H1 (cell line): ENCODE measurements around the gene CEP70. TPM values are rescaled to one million over a fixed set of nuclear protein-coding genes. Genes with fewer than 3 reads are reported as not detected.

Source experiments
- CTCF ChIA-PET: fragments of 300-600 bp; sonication (Branson Sonifier 250); formaldehyde crosslinking; loops from one replicate; lab custom pipeline; 2021; ENCODE audit not compliant: partially characterized antibody; lab: Charles Lee
- POLR2A ChIA-PET: fragments of 300-600 bp; sonication (Branson Sonifier 250); formaldehyde crosslinking; loops from one replicate; lab custom pipeline; 2021; ENCODE audit warnings: inconsistent platforms; ENCODE audit not compliant: partially characterized antibody; lab: Charles Lee
- DNase-seq, 2 experiments: peaks; one replicate each; pipeline versions ENCODE4 v3.0.0 to v3.0.0-alpha.2; 2010 to 2022; ENCODE audit warnings: low spot score in 2 of 2, low read depth in 1 of 2, mixed read lengths in 1 of 2
- FAIRE-seq: peaks from 2 replicates; lab custom pipeline; 2011; peaks lifted over from hg19 to GRCh38; lab: Jason Lieb, UNC
- H2AFZ ChIP-seq: 2 replicates; pipeline ENCODE4 v1.8.1; 2012; ENCODE audit warnings: low read length, inconsistent platforms
- H2AK5ac ChIP-seq: 2 replicates; pipeline ENCODE4 v1.6.1; 2013; ENCODE audit warnings: low read depth, low read length
- H2BK120ac ChIP-seq: replicated peaks from 2 replicates; pipeline ENCODE3; 2013; ENCODE audit warnings: low read depth, low read length, inconsistent platforms
- H2BK12ac ChIP-seq: 2 replicates; pipeline ENCODE4 v1.6.1; 2013; ENCODE audit warnings: low read depth, low read length
- H2BK15ac ChIP-seq: 2 replicates; pipeline ENCODE4 v1.6.1; 2013; ENCODE audit warnings: low read length
- H2BK20ac ChIP-seq: 2 replicates; pipeline ENCODE4 v1.6.1; 2013; ENCODE audit warnings: low read length
- H2BK5ac ChIP-seq: 2 replicates; pipeline ENCODE4 v1.6.1; 2013; ENCODE audit warnings: low read depth, low read length
- H3K14ac ChIP-seq: 2 replicates; pipeline ENCODE4 v1.6.1; 2013; ENCODE audit warnings: inconsistent platforms; ENCODE audit not compliant: insufficient read length
- H3K18ac ChIP-seq: 2 replicates; pipeline ENCODE4 v1.6.1; 2013; ENCODE audit warnings: low read length; ENCODE audit errors: extremely low read depth
- H3K23ac ChIP-seq: 2 replicates; pipeline ENCODE4 v1.6.1; 2013; ENCODE audit warnings: inconsistent platforms; ENCODE audit not compliant: insufficient read length
- H3K23me2 ChIP-seq: 2 replicates; pipeline ENCODE4 v1.6.1; 2013; ENCODE audit warnings: low read depth, low read length
- H3K27ac ChIP-seq: 2 replicates; pipeline ENCODE4 v1.6.1; 2011; ENCODE audit warnings: low read depth, low read length, inconsistent platforms
- H3K27me3 ChIP-seq, 4 experiments: replicated peaks in 1 of 4; 1 replicate in 1 of 4; 2 replicates in 3 of 4; pipeline versions ENCODE4 v1.6.1 to v1.8.1; 2011 to 2013; ENCODE audit warnings: low read length in 3 of 4, mild to moderate bottlenecking in 3 of 4, inconsistent platforms in 2 of 4, mixed read lengths in 2 of 4, moderate library complexity in 1 of 4; ENCODE audit not compliant: control insufficient read depth in 3 of 4, insufficient read depth in 3 of 4; ENCODE audit errors: extremely low read depth in 1 of 4
- H3K36me3 ChIP-seq, 4 experiments: 2 replicates each; pipeline versions ENCODE4 v1.6.1 to v1.8.1; 2011 to 2013; ENCODE audit warnings: mild to moderate bottlenecking in 4 of 4, low read length in 3 of 4, moderate library complexity in 2 of 4, control low read depth in 1 of 4, inconsistent platforms in 1 of 4; ENCODE audit not compliant: insufficient read depth in 4 of 4, control insufficient read depth in 2 of 4
- H3K4ac ChIP-seq: replicated peaks from 2 replicates; pipeline ENCODE3; 2013; ENCODE audit warnings: low read length, low read depth, mixed read lengths, inconsistent platforms; ENCODE audit not compliant: insufficient read length
- H3K4me1 ChIP-seq, 4 experiments: replicated peaks in 1 of 4; 1 replicate in 1 of 4; 2 replicates in 3 of 4; pipeline versions ENCODE4 v1.6.1 to v1.8.1; 2011 to 2013; ENCODE audit warnings: low read length in 3 of 4, inconsistent platforms in 2 of 4, mixed read lengths in 1 of 4; ENCODE audit not compliant: insufficient read depth in 4 of 4, control insufficient read depth in 3 of 4
- H3K4me2 ChIP-seq, 2 experiments: 2 replicates each; pipeline versions ENCODE4 v1.6.1 to v1.8.1; 2011 to 2013; ENCODE audit warnings: low read depth in 2 of 2, low read length in 2 of 2, control low read depth in 1 of 2, inconsistent platforms in 1 of 2, mild to moderate bottlenecking in 1 of 2; ENCODE audit not compliant: insufficient read depth in 1 of 2
- H3K4me3 ChIP-seq, 4 experiments: fragments of 200-600, 300-600 bp in 1 of 4; sonication (generic), shearing (Covaris generic), sonication (Bioruptor Twin) in 1 of 4; 2 replicates each; pipeline versions ENCODE4 v1.5.1 to v1.8.1; 2011 to 2016; ENCODE audit warnings: low read length in 4 of 4, low read depth in 3 of 4, control low read depth in 2 of 4, inconsistent platforms in 2 of 4, mild to moderate bottlenecking in 2 of 4, mixed read lengths in 1 of 4, moderate library complexity in 1 of 4; ENCODE audit not compliant: insufficient read depth in 2 of 4; ENCODE audit errors: extremely low read depth in 1 of 4
- H3K56ac ChIP-seq: replicated peaks from 2 replicates; pipeline ENCODE3; 2013; ENCODE audit warnings: low read depth, mild to moderate bottlenecking, mixed read lengths, low read length, inconsistent platforms; ENCODE audit not compliant: insufficient read length
- H3K79me1 ChIP-seq: 2 replicates; pipeline ENCODE4 v1.6.1; 2013; ENCODE audit warnings: low read depth, low read length, control low read depth
- H3K79me2 ChIP-seq, 2 experiments: 2 replicates each; pipeline versions ENCODE4 v1.6.1 to v1.8.1; 2012 to 2013; ENCODE audit warnings: low read length in 2 of 2, mild to moderate bottlenecking in 2 of 2, inconsistent platforms in 1 of 2; ENCODE audit not compliant: insufficient read depth in 2 of 2, control insufficient read depth in 1 of 2
- H3K9ac ChIP-seq, 4 experiments: replicated peaks in 1 of 4; 1 replicate in 1 of 4; 2 replicates in 3 of 4; pipeline versions ENCODE4 v1.6.1 to v1.8.1; 2011 to 2013; ENCODE audit warnings: low read depth in 3 of 4, low read length in 3 of 4, control low read depth in 2 of 4, mild to moderate bottlenecking in 2 of 4, moderate library complexity in 2 of 4, inconsistent platforms in 1 of 4; ENCODE audit errors: extremely low read depth in 1 of 4
- H3K9me3 ChIP-seq, 2 experiments: 2 replicates each; pipeline versions ENCODE4 v1.6.1 to v1.8.1; 2012 to 2013; ENCODE audit warnings: mild to moderate bottlenecking in 2 of 2, moderate library complexity in 2 of 2, control low read depth in 1 of 2, inconsistent platforms in 1 of 2, low read depth in 1 of 2, low read length in 1 of 2, mixed read lengths in 1 of 2; ENCODE audit not compliant: insufficient read depth in 2 of 2
- H4K20me1 ChIP-seq, 2 experiments: replicated peaks in 1 of 2; 2 replicates each; pipeline versions ENCODE3 to v1.8.1; 2011 to 2013; ENCODE audit warnings: inconsistent platforms in 2 of 2, low read length in 2 of 2, mild to moderate bottlenecking in 1 of 2; ENCODE audit not compliant: insufficient read depth in 2 of 2, control insufficient read depth in 1 of 2
- H4K5ac ChIP-seq: 2 replicates; pipeline ENCODE4 v1.6.1; 2013; ENCODE audit warnings: low read length, low read depth, mixed read lengths, inconsistent platforms; ENCODE audit not compliant: insufficient read length
- H4K8ac ChIP-seq: 2 replicates; pipeline ENCODE4 v1.8.0; 2013; ENCODE audit warnings: mild to moderate bottlenecking, moderate library complexity, low read length, inconsistent platforms; ENCODE audit not compliant: insufficient read depth; ENCODE audit errors: extremely low read depth
- H4K91ac ChIP-seq: replicated peaks from 2 replicates; pipeline ENCODE3; 2013; ENCODE audit warnings: low read length, mixed read lengths, inconsistent platforms; ENCODE audit not compliant: insufficient read length
- EP300 ChIP-seq, 2 experiments: IDR thresholded peaks; 1 replicate in 1 of 2; 2 replicates in 1 of 2; pipeline ENCODE4 v1.6.1; 2011 to 2012; ENCODE audit warnings: low read depth in 2 of 2, low read length in 2 of 2, mild to moderate bottlenecking in 2 of 2, borderline replicate concordance in 1 of 2, inconsistent platforms in 1 of 2, moderate library complexity in 1 of 2
- EZH2 ChIP-seq: fragments of 200-600 bp; sonication (generic); IDR thresholded peaks from 2 replicates; pipeline ENCODE4 v1.7.1; 2012; ENCODE audit warnings: low read depth, mild to moderate bottlenecking, moderate library complexity, low read length, inconsistent platforms; ENCODE audit not compliant: severe bottlenecking
- GTF2F1 ChIP-seq: IDR thresholded peaks from 2 replicates; pipeline ENCODE4 v1.6.1; 2012; ENCODE audit warnings: low read depth, low read length, improper control_type of control experiment, borderline replicate concordance
- JUND ChIP-seq: IDR thresholded peaks from 2 replicates; pipeline ENCODE4 v1.6.1; 2011; ENCODE audit warnings: mild to moderate bottlenecking, improper control_type of control experiment, low read length
- NANOG ChIP-seq: IDR thresholded peaks from 2 replicates; pipeline ENCODE4 v1.6.1; 2011; ENCODE audit warnings: low read length, low read depth, mild to moderate bottlenecking, inconsistent platforms; ENCODE audit not compliant: insufficient read depth, poor library complexity, severe bottlenecking
- SUZ12 ChIP-seq: fragments of 200-600 bp; sonication (generic); IDR thresholded peaks from 2 replicates; pipeline ENCODE4 v1.6.1; 2012; ENCODE audit warnings: mild to moderate bottlenecking, inconsistent platforms, low read length, moderate library complexity, mixed read lengths
- ZNF274 ChIP-seq: IDR thresholded peaks from 2 replicates; pipeline ENCODE4 v1.7.0; 2012; ENCODE audit warnings: low read length, borderline replicate concordance; ENCODE audit errors: extremely low read depth
- WGBS, 2 experiments: shearing (Covaris generic) in 1 of 2; methylation state at CpG; one replicate each; pipeline versions ENCODE4 v1.1.6 to v1.1.7; 2013 to 2015; ENCODE audit warnings: low lambda C conversion rate in 2 of 2, mixed read lengths in 2 of 2, inconsistent platforms in 1 of 2, low coverage in 1 of 2, missing lambda C conversion rate in 1 of 2; ENCODE audit not compliant: insufficient replicate concordance in 2 of 2, insufficient coverage in 1 of 2, insufficient read length in 1 of 2; ENCODE audit errors: extremely low coverage in 1 of 2, missing lambda C conversion rate in 1 of 2; 5-methylcytosine and 5-hydroxymethylcytosine counted together
- polyA plus RNA-seq, 7 experiments: library from polyadenylated mRNA; depleted of rRNA in 3 of 7; stranded (reverse) in 5 of 7; unstranded in 2 of 7; fragments of >200 nt in 5 of 7; fragments of 200-250 nt in 2 of 7; gene quantifications; 1 replicate in 5 of 7; 2 replicates in 1 of 7; 4 replicates in 1 of 7; pipeline versions ENCODE4 v1.2.1 to v1.2.3, GENCODE V29; 2011 to 2013; ENCODE audit warnings: missing spikeins in 2 of 7, mixed read lengths in 2 of 7
- total RNA-seq: library from RNA; stranded (reverse); fragmentation: NEBNext Ultra II Directional; extraction: Animal tissue kit (Norgen Biotek cat#: 25700); gene quantifications from 2 replicates; pipeline ENCODE4 v1.2.1, GENCODE V29; 2021
- TF ChIP-seq, protein P1 (sequence below): IDR thresholded peaks from 2 replicates; pipeline ENCODE4 v1.6.1; 2012; ENCODE audit warnings: low read length, inconsistent platforms
- TF ChIP-seq, protein P2 (sequence below): IDR thresholded peaks from 2 replicates; pipeline ENCODE4 v1.6.1; 2012; ENCODE audit warnings: inconsistent platforms

The CEP70 gene
- total and polyA plus RNA-seq, 2 of the 8 experiments (the other 6 are each of a cell fraction or from before 2014, with no cell fraction given): 3.9 to 26.2 TPM

DNA sequence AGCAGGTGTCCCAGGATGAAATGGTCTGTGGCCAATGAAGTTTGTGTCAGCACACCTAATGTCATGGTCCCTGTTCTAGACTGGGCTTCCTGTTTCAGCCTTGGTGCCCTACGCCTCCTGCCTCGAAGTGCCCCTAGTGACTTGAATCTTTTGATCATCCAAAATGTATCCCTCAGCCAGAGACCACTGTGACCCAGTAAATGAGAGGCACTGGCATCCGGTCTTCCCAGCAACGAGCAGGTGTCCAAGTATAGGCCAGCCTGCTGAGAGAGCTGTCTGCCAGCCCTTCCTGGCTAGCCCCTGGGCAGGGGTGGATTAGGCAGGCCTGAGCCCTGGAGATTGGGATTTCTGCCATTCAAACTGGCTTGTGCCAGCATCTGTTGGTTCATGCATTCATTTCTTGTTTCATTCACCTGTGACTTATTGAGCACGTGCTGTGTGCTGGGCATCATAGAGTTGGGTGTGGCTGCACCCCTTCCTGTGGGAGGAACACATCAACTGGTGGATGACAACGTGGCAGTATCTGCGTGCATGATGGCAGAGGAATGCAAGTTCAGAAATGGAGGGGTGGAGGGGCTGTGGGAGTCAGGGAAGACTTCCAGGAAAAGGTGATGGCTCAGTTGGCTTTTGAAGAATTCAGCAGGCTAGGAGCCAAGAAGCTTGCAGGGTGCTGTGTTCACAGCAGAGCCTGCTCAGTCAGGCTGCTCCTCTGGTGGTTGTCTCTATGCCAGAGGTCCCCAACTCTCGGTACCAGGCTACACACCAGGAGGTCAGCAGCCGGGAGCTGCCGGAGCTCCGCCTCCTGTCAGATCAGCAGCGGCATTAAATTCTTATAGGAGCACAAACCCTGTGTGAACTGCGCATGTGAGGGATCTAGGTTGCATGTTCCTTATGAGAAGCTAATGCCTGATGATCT, 138.0 kb downstream of the CEP70 start:
- FAIRE-seq: no peak
- TF ChIP-seq GTF2F1 (no peak), EZH2 (no peak), ZNF274 (no peak), JUND (no peak), EP300 (IDR thresholded peaks at IDR 0.05; ENCODE audit: borderline replicate concordance in 1 of 2, low read depth in 2 of 2, low read length in 2 of 2) (no peak), NANOG (no peak), SUZ12 (no peak)
- TF ChIP-seq, protein P1, sequence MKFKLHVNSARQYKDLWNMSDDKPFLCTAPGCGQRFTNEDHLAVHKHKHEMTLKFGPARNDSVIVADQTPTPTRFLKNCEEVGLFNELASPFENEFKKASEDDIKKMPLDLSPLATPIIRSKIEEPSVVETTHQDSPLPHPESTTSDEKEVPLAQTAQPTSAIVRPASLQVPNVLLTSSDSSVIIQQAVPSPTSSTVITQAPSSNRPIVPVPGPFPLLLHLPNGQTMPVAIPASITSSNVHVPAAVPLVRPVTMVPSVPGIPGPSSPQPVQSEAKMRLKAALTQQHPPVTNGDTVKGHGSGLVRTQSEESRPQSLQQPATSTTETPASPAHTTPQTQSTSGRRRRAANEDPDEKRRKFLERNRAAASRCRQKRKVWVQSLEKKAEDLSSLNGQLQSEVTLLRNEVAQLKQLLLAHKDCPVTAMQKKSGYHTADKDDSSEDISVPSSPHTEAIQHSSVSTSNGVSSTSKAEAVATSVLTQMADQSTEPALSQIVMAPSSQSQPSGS: no peak
- TF ChIP-seq, protein P2, sequence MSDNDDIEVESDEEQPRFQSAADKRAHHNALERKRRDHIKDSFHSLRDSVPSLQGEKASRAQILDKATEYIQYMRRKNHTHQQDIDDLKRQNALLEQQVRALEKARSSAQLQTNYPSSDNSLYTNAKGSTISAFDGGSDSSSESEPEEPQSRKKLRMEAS: no peak

More for the DNA sequence above, 138.0 kb downstream of the CEP70 start:
- peaks cover 0 to 2% of the 10 kb centered on the region in 2 experiments for H4K20me1 ChIP-seq
- DNase-seq: no peak
- H4K8ac ChIP-seq: no peak overlapping the region
- no peak overlapping the region for H2BK15ac ChIP-seq
- H3K4me3 ChIP-seq: no peak overlapping the region
- H3K14ac ChIP-seq: no peak overlapping the region
- H3K79me2 ChIP-seq: no peaks in the 10 kb centered on the region
- H3K23ac ChIP-seq: no peak overlapping the region
- H3K18ac ChIP-seq: no peak overlapping the region
- H3K9me3 ChIP-seq: peaks cover 0 to 3% of the 10 kb centered on the region in 2 experiments; a peak in 2 of 4 replicates
- H3K9ac ChIP-seq: no peak overlapping the region
- H3K56ac ChIP-seq: no peak overlapping the region
- H3K4me1 ChIP-seq: peaks cover 0 to 10% (median 3%) of the 10 kb centered on the region in 4 experiments; a peak in 4 of 7 replicates
- H3K27ac ChIP-seq: no peak overlapping the region
- H2AFZ ChIP-seq: no peak overlapping the region
- no peak overlapping the region for H3K4ac ChIP-seq
- no peak overlapping the region for H2BK20ac ChIP-seq
- no peaks in the 10 kb centered on the region; the same call in 1 of the 2 replicates for H3K23me2 ChIP-seq
- H4K91ac ChIP-seq: no peak overlapping the region
- H3K79me1 ChIP-seq: no peaks in the 10 kb centered on the region
- no peaks in the 10 kb centered on the region; a peak in 1 of 8 replicates for H3K36me3 ChIP-seq
- no peak overlapping the region for H2BK12ac ChIP-seq
- H3K27me3 ChIP-seq: no peaks in the 10 kb centered on the region
- no peak overlapping the region for H2BK5ac ChIP-seq
- POLR2A ChIA-PET: no interaction called here
- H2BK120ac ChIP-seq: no peak overlapping the region
- CTCF ChIA-PET: interaction anchor here (1.2 kb wide), 1 partner anchor 75 kb away, joined by 3 read pairs; no protein-coding TSS in a partner anchor
- no peak overlapping the region for H3K4me2 ChIP-seq
- WGBS, 2 experiments: 92% methylated on average over 13 of the region's 13 CpGs; no CpG with 5 or more reads in 1 of the 2 experiments
- no peak overlapping the region for H2AK5ac ChIP-seq
- no peak overlapping the region for H4K5ac ChIP-seq
